ENCODE data around the gene TOP1. TPM values are rescaled to one million over a fixed set of nuclear protein-coding genes. Genes with fewer than 3 reads are reported as not detected.

TOP1 gene
- total RNA-seq, 2 experiments from 2014 or later: 91.7 to 92.6 TPM

- no peak overlapping the region for H3K4me3 Mint-ChIP-seq
- H3K36me3 Mint-ChIP-seq (ENCODE audit: low read depth): peaks cover 28% of the 10 kb centered on the region
- H3K27ac Mint-ChIP-seq: peak overlapping the region; percentile 73
- intact Hi-C loops (cut with micrococcal nuclease): loop anchor here (1.0 to 2.0 kb wide), 3 partner anchors 8 to 48 kb away; no protein-coding TSS in a partner anchor
- CTCF ChIA-PET: interaction anchor here (0.7 kb wide), 1 partner anchor 29 kb away, joined by 6 read pairs; no protein-coding TSS in a partner anchor
- peaks cover 93% of the 10 kb centered on the region for H3K4me1 Mint-ChIP-seq (ENCODE audit: low read depth)
- DNase-seq: no peak
- H3K9me3 Mint-ChIP-seq: no peaks in the 10 kb centered on the region
- H3K27me3 Mint-ChIP-seq (ENCODE audit: low read depth): no peaks in the 10 kb centered on the region
Observed at GRCh38 chr20:41038878-41039404, 10.3 kb downstream of the TOP1 start.

- intact Hi-C loops (cut with micrococcal nuclease): no loop called here
- peaks cover 83% of the 10 kb centered on the region for H3K4me1 Mint-ChIP-seq (ENCODE audit: low read depth)
- no peaks in the 10 kb centered on the region for H3K27me3 Mint-ChIP-seq (ENCODE audit: low read depth)
Observed at GRCh38 chr20:41040855-41041254, 12.2 kb downstream of the TOP1 start.

GRCh38 chr20:41041693-41042092 lies 13.1 kb downstream of the TOP1 start:
- peaks cover 83% of the 10 kb centered on the region for H3K4me1 Mint-ChIP-seq (ENCODE audit: low read depth)
- no peaks in the 10 kb centered on the region for H3K9me3 Mint-ChIP-seq
- CTCF ChIA-PET: no interaction called here
- H3K27ac Mint-ChIP-seq: no peak overlapping the region
- no peak for DNase-seq
- H3K4me3 Mint-ChIP-seq: no peak overlapping the region
- intact Hi-C loops (cut with micrococcal nuclease): no loop called here
- no peaks in the 10 kb centered on the region for H3K27me3 Mint-ChIP-seq (ENCODE audit: low read depth)
- peaks cover 13% of the 10 kb centered on the region for H3K36me3 Mint-ChIP-seq (ENCODE audit: low read depth)

More at GRCh38 chr20:41040855-41041254, 12.2 kb downstream of the TOP1 start:
- no peaks in the 10 kb centered on the region for H3K9me3 Mint-ChIP-seq
- H3K36me3 Mint-ChIP-seq (ENCODE audit: low read depth): peaks cover 19% of the 10 kb centered on the region
- no peak overlapping the region for H3K27ac Mint-ChIP-seq
- CTCF ChIA-PET: interaction anchor here (1.3 kb wide), 1 partner anchor 50 kb away, joined by 6 read pairs; no protein-coding TSS in a partner anchor
- H3K4me3 Mint-ChIP-seq: no peak overlapping the region
- no peak for DNase-seq

GRCh38 chr20:41044409-41045062 lies 15.9 kb downstream of the TOP1 start:
- CTCF ChIA-PET: interaction anchor here (0.9 kb wide), 1 partner anchor 10 kb away, joined by 3 read pairs; no protein-coding TSS in a partner anchor
- Mint-ChIP-seq H3K4me3 (no peak overlapping the region), H3K27me3 (ENCODE audit: low read depth) (no peaks in the 10 kb centered on the region), H3K4me1 (ENCODE audit: low read depth) (peaks cover 85% of the 10 kb centered on the region), H3K9me3 (no peaks in the 10 kb centered on the region), H3K27ac (no peak overlapping the region), H3K36me3 (ENCODE audit: low read depth) (peaks cover 8% of the 10 kb centered on the region)
- no peak for DNase-seq
- intact Hi-C loops (cut with micrococcal nuclease): loop anchor here (5.0 kb wide), 1 partner anchor 113 kb away; no protein-coding TSS in a partner anchor

- intact Hi-C loops (cut with micrococcal nuclease): loop anchor here (5.0 kb wide), 1 partner anchor 112 kb away; no protein-coding TSS in a partner anchor
- CTCF ChIA-PET: interaction anchor here (0.8 to 2.6 kb wide), 5 partner anchors 14 to 78 kb away, joined by 3 to 20 read pairs (median 5); no protein-coding TSS in a partner anchor
- Mint-ChIP-seq H3K4me3 (no peak overlapping the region), H3K27ac (no peak overlapping the region), H3K9me3 (no peaks in the 10 kb centered on the region), H3K36me3 (ENCODE audit: low read depth) (peaks cover 8% of the 10 kb centered on the region), H3K4me1 (ENCODE audit: low read depth) (peaks cover 85% of the 10 kb centered on the region), H3K27me3 (ENCODE audit: low read depth) (no peaks in the 10 kb centered on the region)
- DNase-seq: no peak
Observed at GRCh38 chr20:41045671-41046070, 17.0 kb downstream of the TOP1 start.

GRCh38 chr20:41046716-41047115 lies 18.1 kb downstream of the TOP1 start:
- intact Hi-C loops (cut with micrococcal nuclease): loop anchor here (1.0 to 5.0 kb wide), 2 partner anchors 7 to 111 kb away; no protein-coding TSS in a partner anchor
- Mint-ChIP-seq H3K4me1 (ENCODE audit: low read depth) (peaks cover 86% of the 10 kb centered on the region), H3K27ac (peak overlapping the region; percentile 92), H3K9me3 (no peaks in the 10 kb centered on the region), H3K36me3 (ENCODE audit: low read depth) (peaks cover 8% of the 10 kb centered on the region), H3K27me3 (ENCODE audit: low read depth) (no peaks in the 10 kb centered on the region), H3K4me3 (no peak overlapping the region)
- CTCF ChIA-PET: interaction anchor here (0.7 to 2.6 kb wide), 3 partner anchors 23 to 1962 kb away, joined by 3 to 20 read pairs (median 6); no protein-coding TSS in a partner anchor
- peak; percentile 44 for DNase-seq

GRCh38 chr20:41047279-41047974 lies 18.8 kb downstream of the TOP1 start:
- H3K4me3 Mint-ChIP-seq: peak overlapping the region; percentile 71
- no peaks in the 10 kb centered on the region for H3K27me3 Mint-ChIP-seq (ENCODE audit: low read depth)
- H3K27ac Mint-ChIP-seq: peak overlapping the region; percentile 92
- no peaks in the 10 kb centered on the region for H3K9me3 Mint-ChIP-seq
- H3K4me1 Mint-ChIP-seq (ENCODE audit: low read depth): peaks cover 86% of the 10 kb centered on the region
- peak; percentile 18 for DNase-seq
- intact Hi-C loops (cut with micrococcal nuclease): loop anchor here (1.0 to 5.0 kb wide), 2 partner anchors 8 to 110 kb away; no protein-coding TSS in a partner anchor
- H3K36me3 Mint-ChIP-seq (ENCODE audit: low read depth): peaks cover 6% of the 10 kb centered on the region
- CTCF ChIA-PET: interaction anchor here (0.7 to 2.6 kb wide), 4 partner anchors 16 to 79 kb away, joined by 3 to 20 read pairs (median 5); no protein-coding TSS in a partner anchor

- H3K4me1 Mint-ChIP-seq (ENCODE audit: low read depth): peaks cover 84% of the 10 kb centered on the region
- H3K36me3 Mint-ChIP-seq (ENCODE audit: low read depth): peaks cover 4% of the 10 kb centered on the region
- intact Hi-C loops (cut with micrococcal nuclease): loop anchor here (1.0 to 5.0 kb wide), 6 partner anchors 9 to 109 kb away; partner anchors contain the start of gene TOP1
- no peak for DNase-seq
- CTCF ChIA-PET: interaction anchor here (0.6 to 2.6 kb wide), 5 partner anchors 16 to 80 kb away, joined by 3 to 20 read pairs (median 4); no protein-coding TSS in a partner anchor
- H3K4me3 Mint-ChIP-seq: peak overlapping the region; percentile 71
- H3K9me3 Mint-ChIP-seq: no peaks in the 10 kb centered on the region
- H3K27me3 Mint-ChIP-seq (ENCODE audit: low read depth): no peaks in the 10 kb centered on the region
- H3K27ac Mint-ChIP-seq: peak overlapping the region; percentile 92
Observed at GRCh38 chr20:41047975-41048305, 19.3 kb downstream of the TOP1 start.

GRCh38 chr20:41048461-41049301 lies 20.1 kb downstream of the TOP1 start:
- DNase-seq: no peak
- Mint-ChIP-seq H3K36me3 (ENCODE audit: low read depth) (peaks cover 5% of the 10 kb centered on the region), H3K4me1 (ENCODE audit: low read depth) (peaks cover 83% of the 10 kb centered on the region), H3K27me3 (ENCODE audit: low read depth) (no peaks in the 10 kb centered on the region), H3K27ac (peak overlapping the region; percentile 92), H3K9me3 (no peaks in the 10 kb centered on the region), H3K4me3 (peak overlapping the region; percentile 71)
- intact Hi-C loops (cut with micrococcal nuclease): loop anchor here (1.0 to 5.0 kb wide), 6 partner anchors 10 to 109 kb away; partner anchors contain the start of gene TOP1
- CTCF ChIA-PET: interaction anchor here (0.6 to 1.3 kb wide), 5 partner anchors 17 to 81 kb away, joined by 3 to 4 read pairs (median 4); no protein-coding TSS in a partner anchor

GRCh38 chr20:41049451-41049850 lies 20.8 kb downstream of the TOP1 start:
- peaks cover 87% of the 10 kb centered on the region for H3K4me1 Mint-ChIP-seq (ENCODE audit: low read depth)
- intact Hi-C loops (cut with micrococcal nuclease): loop anchor here (1.0 to 5.0 kb wide), 3 partner anchors 9 to 108 kb away; no protein-coding TSS in a partner anchor
- no peak for DNase-seq
- CTCF ChIA-PET: interaction anchor here (1.0 to 1.2 kb wide), 2 partner anchors 23 to 45 kb away, joined by 3 to 4 read pairs; no protein-coding TSS in a partner anchor
- peak overlapping the region; percentile 59 for H3K27ac Mint-ChIP-seq
- no peaks in the 10 kb centered on the region for H3K27me3 Mint-ChIP-seq (ENCODE audit: low read depth)
- peaks cover 13% of the 10 kb centered on the region for H3K36me3 Mint-ChIP-seq (ENCODE audit: low read depth)
- H3K4me3 Mint-ChIP-seq: no peak overlapping the region
- no peaks in the 10 kb centered on the region for H3K9me3 Mint-ChIP-seq

GRCh38 chr20:41050361-41051008 lies 21.9 kb downstream of the TOP1 start:
- peaks cover 91% of the 10 kb centered on the region for H3K4me1 Mint-ChIP-seq (ENCODE audit: low read depth)
- no peak overlapping the region for H3K4me3 Mint-ChIP-seq
- H3K36me3 Mint-ChIP-seq (ENCODE audit: low read depth): peaks cover 15% of the 10 kb centered on the region
- peak overlapping the region; percentile 15 for H3K27ac Mint-ChIP-seq
- no peaks in the 10 kb centered on the region for H3K27me3 Mint-ChIP-seq (ENCODE audit: low read depth)
- H3K9me3 Mint-ChIP-seq: no peaks in the 10 kb centered on the region
- CTCF ChIA-PET: interaction anchor here (0.9 to 2.7 kb wide), 3 partner anchors 22 to 93 kb away, joined by 3 to 12 read pairs (median 3); no protein-coding TSS in a partner anchor
- intact Hi-C loops (cut with micrococcal nuclease): no loop called here
- no peak for DNase-seq

All from activated naive CD4-positive, alpha-beta T cell treated with anti-CD3 and anti-CD28 coated beads for 36 hours (primary cell).